Measurements from ENCODE around the gene LCNL1.
A peak's percentile ranks its signal among the peaks of the same experiment; 100 is the strongest.
"Not testable (repeated sequence)": the region's sequence is repeated elsewhere in the genome, so short reads cannot be mapped to it uniquely, and the experiment has no call there.

The LCNL1 gene

GRCh38 chr9:136990242-136990911 is 7.6 kb downstream of the LCNL1 start:
- DNase-seq (ENCODE audit: insufficient read length, low spot score) (no peak), FAIRE-seq (no peak)

GRCh38 chr9:136991993-136992818 is 9.4 kb downstream of the LCNL1 start, which contains the start of gene PAXX:
Gene PAXX (plus strand): TSS chr9:136992422. CDS start chr9:136992444, 22 bp downstream.
- FAIRE-seq (peak; percentile 95), DNase-seq (ENCODE audit: insufficient read length, low spot score) (peak; percentile 100)

GRCh38 chr9:136992819-136993369 is 10.1 kb downstream of the LCNL1 start:
- FAIRE-seq (no peak), DNase-seq (ENCODE audit: insufficient read length, low spot score) (no peak)

GRCh38 chr9:136994180-136994887 is 11.5 kb downstream of the LCNL1 start:
- FAIRE-seq (no peak), DNase-seq (ENCODE audit: insufficient read length, low spot score) (no peak)

- DNase-seq (ENCODE audit: insufficient read length, low spot score) = no peak
- FAIRE-seq = no peak
Measured at GRCh38 chr9:136994888-136995230, 12.1 kb downstream of the LCNL1 start.

- FAIRE-seq (no peak), DNase-seq (ENCODE audit: insufficient read length, low spot score) (no peak)
Measured at GRCh38 chr9:136995362-136995761, 12.6 kb downstream of the LCNL1 start.

GRCh38 chr9:136995772-136996311 is 13.0 kb downstream of the LCNL1 start:
- FAIRE-seq (no peak), DNase-seq (ENCODE audit: insufficient read length, low spot score) (no peak)

- DNase-seq (ENCODE audit: insufficient read length, low spot score) (no peak), FAIRE-seq (no peak)
Measured at GRCh38 chr9:136996361-136997292, 13.8 kb downstream of the LCNL1 start, which contains the start of gene CLIC3. Gene CLIC3 (minus strand): TSS chr9:136996568. CDS start chr9:136996543, 25 bp downstream.

GRCh38 chr9:136997371-136997770 is 14.6 kb downstream of the LCNL1 start:
- DNase-seq (ENCODE audit: insufficient read length, low spot score) (no peak), FAIRE-seq (no peak)

- FAIRE-seq (no peak), DNase-seq (ENCODE audit: insufficient read length, low spot score) (no peak)
Measured at GRCh38 chr9:136997830-136998234, 15.0 kb downstream of the LCNL1 start.

GRCh38 chr9:137000177-137000930 is 17.6 kb downstream of the LCNL1 start:
- FAIRE-seq (peak; percentile 87), DNase-seq (ENCODE audit: insufficient read length, low spot score) (peak; percentile 92)

- DNase-seq (ENCODE audit: insufficient read length, low spot score) (no peak), FAIRE-seq (no peak)
Measured at GRCh38 chr9:137001857-137002645, 19.3 kb downstream of the LCNL1 start.

- no peak for FAIRE-seq
- no peak for DNase-seq (ENCODE audit: insufficient read length, low spot score)
Measured at GRCh38 chr9:137002646-137003041, 19.9 kb downstream of the LCNL1 start.

GRCh38 chr9:137004285-137004684 is 21.5 kb downstream of the LCNL1 start:
- FAIRE-seq; DNase-seq (ENCODE audit: insufficient read length, low spot score): not testable (repeated sequence)

- no peak for DNase-seq (ENCODE audit: insufficient read length, low spot score)
- no peak for FAIRE-seq
Measured at GRCh38 chr9:137006116-137007003, 23.6 kb downstream of the LCNL1 start.

GRCh38 chr9:137007108-137007815 is 24.5 kb downstream of the LCNL1 start:
- FAIRE-seq = no peak
- DNase-seq (ENCODE audit: insufficient read length, low spot score) = no peak

Data from GM19239 (cell line).